HG02588 (cell line): ENCODE results near the gene CFAP74.

ENCODE experiments used
- ATAC-seq: cut with Tn5 transposase; IDR thresholded peaks from one replicate; pipeline ENCODE4 v1.9.1; 2021; ENCODE audit warnings: mild to moderate bottlenecking, moderate library complexity; ENCODE audit not compliant: unreplicated experiment

CFAP74 gene

GRCh38 chr1:1971017-1971416, 32.6 kb downstream of the CFAP74 start:
- no peak for ATAC-seq

GRCh38 chr1:1969953-1970716, 33.5 kb downstream of the CFAP74 start:
- no peak for ATAC-seq

- ATAC-seq, result no peak
These were observed 34.1 kb downstream of the CFAP74 start for GRCh38 chr1:1969505-1969900.

GRCh38 chr1:1968767-1969504, 34.6 kb downstream of the CFAP74 start:
- ATAC-seq, result no peak

- no peak for ATAC-seq
These were observed 35.7 kb downstream of the CFAP74 start for GRCh38 chr1:1967879-1968278.

- ATAC-seq, result no peak
These were observed 36.4 kb downstream of the CFAP74 start for GRCh38 chr1:1967151-1967550.

- ATAC-seq, result no peak
These were observed 37.4 kb downstream of the CFAP74 start for GRCh38 chr1:1966071-1966740.

GRCh38 chr1:1965546-1965945, 38.0 kb downstream of the CFAP74 start:
- ATAC-seq, result no peak

GRCh38 chr1:1964811-1965210, 38.8 kb downstream of the CFAP74 start:
- ATAC-seq, result no peak

GRCh38 chr1:1963570-1963969, 40.0 kb downstream of the CFAP74 start:
- ATAC-seq, result no peak

- ATAC-seq, result no peak
These were observed 40.8 kb downstream of the CFAP74 start for GRCh38 chr1:1962752-1963151.

GRCh38 chr1:1960480-1961196, 42.9 kb downstream of the CFAP74 start:
- ATAC-seq, result no peak

GRCh38 chr1:1959840-1960479, 43.6 kb downstream of the CFAP74 start:
- no peak for ATAC-seq

- ATAC-seq, result no peak
These were observed 44.1 kb downstream of the CFAP74 start for GRCh38 chr1:1959459-1959839.

GRCh38 chr1:1958071-1958541, 45.5 kb downstream of the CFAP74 start:
- no peak for ATAC-seq

- ATAC-seq, result no peak
These were observed 46.0 kb downstream of the CFAP74 start for GRCh38 chr1:1957533-1957961.

GRCh38 chr1:1956586-1957532, 46.7 kb downstream of the CFAP74 start:
- no peak for ATAC-seq

- no peak for ATAC-seq
These were observed 47.5 kb downstream of the CFAP74 start for GRCh38 chr1:1956101-1956500.

- no peak for ATAC-seq
These were observed 47.9 kb downstream of the CFAP74 start for GRCh38 chr1:1955621-1956094.
